GM06990 (cell line): Measurements from ENCODE around the gene KRT13.

Experiments used
- DNase-seq: peaks from one replicate; pipeline ENCODE4 v3.0.0-alpha.2; 2011; ENCODE audit not compliant: insufficient read length; ENCODE audit errors: extremely low read depth
- H3K27me3 ChIP-seq: replicated peaks from 2 replicates; pipeline ENCODE4 v1.6.0; 2011; ENCODE audit warnings: low read length; ENCODE audit not compliant: control insufficient read depth, insufficient read depth
- H3K36me3 ChIP-seq: 2 replicates; pipeline ENCODE4 v1.5.1; 2011; ENCODE audit warnings: low read length; ENCODE audit not compliant: control insufficient read depth, insufficient read depth
- H3K4me3 ChIP-seq: replicated peaks from 2 replicates; pipeline ENCODE4 v1.5.1; 2011; ENCODE audit warnings: low read depth, mild to moderate bottlenecking, control low read depth, low read length
- TF ChIP-seq, protein P1 (sequence below): IDR thresholded peaks from 2 replicates; pipeline ENCODE4 v1.5.1; 2011; ENCODE audit warnings: low read length, control low read depth, mild to moderate bottlenecking, inconsistent platforms; ENCODE audit not compliant: insufficient read depth, poor library complexity, severe bottlenecking

KRT13 gene

GRCh38 chr17:41481036-41481435 is 24.4 kb downstream of the KRT13 start, which contains the start of gene KRT35:
TSS of gene KRT35 (minus strand) at chr17:41481151. CDS start at chr17:41481097, 54 bp downstream.
- no peak within 1 kb of the TSS for H3K4me3 ChIP-seq
- DNase-seq, result no peak
- no peaks in the 10 kb centered on the region; the same call in 1 of the 2 replicates for H3K27me3 ChIP-seq
- TF ChIP-seq, protein P1, sequence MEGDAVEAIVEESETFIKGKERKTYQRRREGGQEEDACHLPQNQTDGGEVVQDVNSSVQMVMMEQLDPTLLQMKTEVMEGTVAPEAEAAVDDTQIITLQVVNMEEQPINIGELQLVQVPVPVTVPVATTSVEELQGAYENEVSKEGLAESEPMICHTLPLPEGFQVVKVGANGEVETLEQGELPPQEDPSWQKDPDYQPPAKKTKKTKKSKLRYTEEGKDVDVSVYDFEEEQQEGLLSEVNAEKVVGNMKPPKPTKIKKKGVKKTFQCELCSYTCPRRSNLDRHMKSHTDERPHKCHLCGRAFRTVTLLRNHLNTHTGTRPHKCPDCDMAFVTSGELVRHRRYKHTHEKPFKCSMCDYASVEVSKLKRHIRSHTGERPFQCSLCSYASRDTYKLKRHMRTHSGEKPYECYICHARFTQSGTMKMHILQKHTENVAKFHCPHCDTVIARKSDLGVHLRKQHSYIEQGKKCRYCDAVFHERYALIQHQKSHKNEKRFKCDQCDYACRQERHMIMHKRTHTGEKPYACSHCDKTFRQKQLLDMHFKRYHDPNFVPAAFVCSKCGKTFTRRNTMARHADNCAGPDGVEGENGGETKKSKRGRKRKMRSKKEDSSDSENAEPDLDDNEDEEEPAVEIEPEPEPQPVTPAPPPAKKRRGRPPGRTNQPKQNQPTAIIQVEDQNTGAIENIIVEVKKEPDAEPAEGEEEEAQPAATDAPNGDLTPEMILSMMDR, result no peak
- H3K36me3 ChIP-seq, result no peaks in the 10 kb centered on the region

DNA sequence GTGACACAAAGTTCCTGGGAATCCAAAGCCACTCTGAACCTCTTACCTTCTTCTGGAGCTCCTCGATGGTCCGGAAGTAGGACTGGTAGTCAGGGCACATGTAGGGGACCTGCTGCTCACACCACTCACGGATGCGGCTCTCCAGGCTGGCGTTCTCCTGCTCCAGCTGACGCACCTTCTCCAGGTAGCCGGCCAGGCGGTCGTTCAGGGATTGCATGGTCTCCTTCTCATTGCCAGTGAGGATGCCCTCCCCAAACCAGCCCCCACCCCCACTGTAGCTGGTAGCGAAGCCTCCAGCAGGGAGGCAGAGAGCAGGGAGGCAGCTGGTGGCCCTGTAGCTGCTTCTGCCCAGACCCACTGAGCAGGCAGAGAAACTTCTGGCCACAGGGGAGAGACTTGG is 24.8 kb downstream of the KRT13 start:
- Histone ChIP-seq H3K4me3 (no peak overlapping the region), H3K27me3 (no peaks in the 10 kb centered on the region; the same call in 1 of the 2 replicates), H3K36me3 (no peaks in the 10 kb centered on the region)
- TF ChIP-seq, protein P1, result no peak
- no peak for DNase-seq

GRCh38 chr17:41480136-41480535 is 25.3 kb downstream of the KRT13 start:
- no peaks in the 10 kb centered on the region for H3K36me3 ChIP-seq
- H3K4me3 ChIP-seq, result no peak overlapping the region
- TF ChIP-seq, protein P1, result no peak
- H3K27me3 ChIP-seq, result no peaks in the 10 kb centered on the region
- no peak for DNase-seq

DNA sequence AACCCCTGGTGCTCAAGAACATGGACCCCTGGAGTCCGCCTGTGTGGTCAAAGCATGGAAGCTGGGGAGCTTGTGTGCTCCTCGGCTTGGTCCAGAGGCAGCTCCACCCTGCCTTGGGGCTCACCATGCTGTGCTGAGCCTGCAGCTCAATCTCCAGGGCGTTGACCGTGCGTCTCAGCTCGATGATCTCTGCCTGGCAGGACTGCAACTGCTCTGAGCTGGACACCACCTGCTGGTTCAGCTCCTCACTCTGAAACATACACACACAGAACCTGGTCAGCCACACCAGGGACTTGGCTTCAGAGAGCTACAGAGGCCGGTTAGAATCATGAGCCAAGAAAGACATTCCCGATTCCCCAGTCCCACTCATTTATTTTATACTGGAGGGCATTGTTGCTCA is 27.2 kb downstream of the KRT13 start:
- H3K36me3 ChIP-seq, result no peaks in the 10 kb centered on the region
- no peaks in the 10 kb centered on the region; the same call in 1 of the 2 replicates for H3K27me3 ChIP-seq
- H3K4me3 ChIP-seq, result no peak overlapping the region
- no peak for DNase-seq
- TF ChIP-seq, protein P1, result no peak

- Histone ChIP-seq H3K4me3 (no peak overlapping the region), H3K27me3 (no peaks in the 10 kb centered on the region; the same call in none of the 2 replicates), H3K36me3 (no peaks in the 10 kb centered on the region)
- TF ChIP-seq, protein P1, result no peak
- no peak for DNase-seq
Measured at GRCh38 chr17:41476866-41477815, 28.3 kb downstream of the KRT13 start.
